GM15510 (cell line): Measurements from ENCODE around the gene TF.

ENCODE experiments used
- POLR2A ChIP-seq: IDR thresholded peaks from 3 replicates; pipeline ENCODE4 v1.6.1; 2011; ENCODE audit warnings: borderline replicate concordance; ENCODE audit not compliant: insufficient read length; ENCODE audit errors: extremely low read depth

The TF gene

DNA sequence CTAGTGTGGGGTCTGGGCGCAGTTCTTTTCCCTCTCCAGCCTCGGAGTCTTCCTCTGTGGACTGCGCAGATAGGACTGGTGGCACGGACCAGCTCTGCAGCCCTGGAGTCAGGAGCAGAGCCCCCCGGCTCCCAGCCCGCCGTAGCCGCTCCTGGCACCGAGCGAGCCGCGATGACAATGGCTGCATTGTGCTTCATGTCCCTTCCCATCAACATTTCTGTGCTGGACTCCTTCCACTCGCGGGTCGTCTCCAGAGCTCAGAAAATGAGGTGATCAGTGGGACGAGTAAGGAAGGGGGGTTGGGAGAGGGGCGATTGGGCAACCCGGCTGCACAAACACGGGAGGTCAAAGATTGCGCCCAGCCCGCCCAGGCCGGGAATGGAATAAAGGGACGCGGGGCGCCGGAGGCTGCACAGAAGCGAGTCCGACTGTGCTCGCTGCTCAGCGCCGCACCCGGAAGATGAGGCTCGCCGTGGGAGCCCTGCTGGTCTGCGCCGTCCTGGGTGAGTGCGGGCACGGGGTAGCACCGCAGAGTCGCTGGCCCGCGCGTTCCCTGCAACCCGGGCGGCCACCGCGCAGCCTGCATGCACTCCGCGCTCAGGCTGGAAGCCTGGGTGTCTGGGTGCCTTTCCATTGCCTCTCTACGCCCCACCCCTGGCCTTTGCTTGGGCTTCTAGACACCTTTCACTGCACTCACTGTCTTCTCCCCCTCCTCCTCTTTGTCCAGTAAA is at the start of gene TF:
TF (plus strand) TSS at position 413 of the 731 bp plus-strand sequence; CDS start at position 461, 48 bp downstream.
- no peak for TF ChIP-seq POLR2A

DNA sequence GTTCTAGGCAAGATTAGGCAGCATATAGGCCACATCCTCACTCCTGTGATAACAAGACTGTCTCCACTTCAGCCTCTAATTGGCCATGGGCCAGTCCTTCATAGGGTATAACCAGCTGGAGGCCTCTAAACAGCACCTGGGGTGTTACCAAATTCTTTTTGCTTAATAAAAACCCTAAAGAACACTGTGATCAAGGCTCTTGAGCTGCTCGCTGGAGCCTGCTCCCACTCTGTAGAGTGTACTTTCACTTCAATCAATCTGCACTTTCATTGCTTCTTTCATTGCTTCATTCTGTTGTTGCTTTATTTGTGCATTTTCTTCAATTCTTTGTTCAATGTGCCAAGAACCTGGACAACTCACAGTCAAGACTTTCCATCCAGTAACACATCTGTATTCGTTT is 48.2 kb upstream of the TF start:
- no peak for TF ChIP-seq POLR2A

DNA sequence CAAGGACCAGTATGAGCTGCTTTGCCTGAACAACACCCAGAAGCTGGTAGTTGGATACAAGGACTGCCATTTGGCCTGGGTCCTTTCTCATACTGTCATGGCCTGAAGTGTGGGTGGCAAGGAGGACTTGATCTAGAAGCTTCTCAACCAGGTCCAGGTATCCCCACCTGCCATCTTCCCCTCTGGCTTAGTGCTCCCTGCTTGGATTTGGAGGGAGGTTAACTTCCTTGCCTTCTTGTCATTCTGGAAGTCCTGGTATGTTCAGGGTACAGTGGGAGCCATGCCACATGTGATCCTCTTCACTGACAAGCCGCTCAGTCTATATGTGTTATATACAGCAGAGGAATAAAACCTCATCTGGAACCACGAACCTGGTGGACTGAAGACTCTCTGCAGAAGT is 46.7 kb upstream of the TF start:
- TF ChIP-seq POLR2A, result no peak

DNA sequence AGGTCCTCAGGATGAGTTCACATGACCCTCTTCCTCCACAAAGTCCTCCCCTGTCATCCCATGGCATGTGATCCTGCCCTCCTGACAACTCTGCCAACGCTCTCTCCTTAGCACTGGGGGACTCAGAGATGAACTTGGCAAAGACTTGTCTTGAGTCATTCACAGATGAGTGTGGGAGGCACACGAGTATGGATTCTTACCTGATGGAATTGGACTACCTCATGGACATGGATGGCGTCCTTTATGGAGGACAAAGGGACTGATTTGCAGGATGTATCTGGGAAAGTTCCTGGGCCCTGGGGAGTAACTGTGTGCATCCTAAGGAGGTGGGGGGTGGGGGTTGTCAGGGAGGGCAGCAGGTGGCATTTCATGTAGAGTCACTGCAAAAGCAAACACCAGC is 46.3 kb upstream of the TF start:
- TF ChIP-seq POLR2A, result no peak

DNA sequence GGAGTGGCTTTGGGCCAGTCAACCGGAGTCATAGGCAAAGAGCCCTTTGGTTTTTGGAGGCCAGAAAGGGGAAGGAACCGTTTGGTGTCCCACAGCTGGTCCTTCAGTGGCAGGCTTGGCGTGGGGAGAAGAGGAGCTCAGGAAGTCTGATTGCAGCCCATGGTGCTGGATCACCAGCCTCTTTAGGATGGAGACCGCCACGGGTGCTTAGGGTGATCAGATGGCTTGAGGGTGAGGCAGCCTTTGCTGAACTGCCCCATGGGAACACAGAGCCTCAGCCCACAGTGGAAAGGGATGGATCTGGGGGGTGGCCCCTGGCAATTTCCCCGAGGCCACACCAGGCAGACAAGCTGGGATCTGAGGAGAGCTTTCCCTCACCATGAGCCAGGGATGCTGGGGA is 45.8 kb upstream of the TF start:
- TF ChIP-seq POLR2A, result no peak

DNA sequence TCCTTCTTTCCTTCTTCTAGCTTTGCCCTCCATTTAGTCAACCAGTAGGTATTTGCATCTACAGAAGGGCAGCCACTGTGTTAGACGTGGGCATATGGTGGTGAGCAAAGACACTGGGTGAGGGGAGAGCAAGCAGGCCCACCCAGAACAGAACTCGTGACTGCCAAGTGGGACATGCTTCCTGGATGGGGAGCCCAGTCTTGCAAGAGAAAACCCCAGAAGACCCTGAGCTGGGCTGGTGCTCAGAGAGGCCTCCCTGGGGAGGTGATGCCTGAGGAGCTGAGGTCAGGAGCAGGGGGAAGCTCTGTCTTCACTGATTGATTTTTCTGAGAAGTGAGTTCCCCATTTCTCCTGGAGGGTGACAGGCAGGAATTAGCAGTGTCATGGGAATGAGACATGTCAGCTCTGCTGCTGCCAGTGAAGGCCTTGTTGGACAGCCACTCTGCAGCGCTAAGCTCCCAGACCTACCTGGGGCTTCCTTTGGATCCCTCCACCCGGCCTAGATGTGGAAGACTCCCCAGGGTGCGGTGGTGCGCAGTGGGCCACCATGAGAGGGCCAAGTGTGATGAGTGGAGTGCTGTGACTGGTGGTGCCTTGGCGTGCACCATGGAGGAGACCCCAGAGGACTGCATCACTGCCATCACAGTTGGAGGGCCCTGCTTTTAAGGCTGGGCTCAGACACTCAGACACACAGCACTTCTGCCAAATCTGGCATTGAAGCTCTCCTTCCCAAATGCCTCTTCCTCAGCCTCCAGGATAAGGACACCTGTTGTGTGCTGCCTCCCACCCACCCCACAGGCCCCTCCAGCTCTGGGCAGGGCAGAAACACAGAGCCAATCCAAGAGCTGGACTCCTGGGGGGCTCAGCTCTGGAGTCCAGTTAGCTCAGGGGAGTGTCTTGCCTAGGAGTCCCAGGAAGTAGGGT is 44.5 kb upstream of the TF start:
- TF ChIP-seq POLR2A, result no peak

DNA sequence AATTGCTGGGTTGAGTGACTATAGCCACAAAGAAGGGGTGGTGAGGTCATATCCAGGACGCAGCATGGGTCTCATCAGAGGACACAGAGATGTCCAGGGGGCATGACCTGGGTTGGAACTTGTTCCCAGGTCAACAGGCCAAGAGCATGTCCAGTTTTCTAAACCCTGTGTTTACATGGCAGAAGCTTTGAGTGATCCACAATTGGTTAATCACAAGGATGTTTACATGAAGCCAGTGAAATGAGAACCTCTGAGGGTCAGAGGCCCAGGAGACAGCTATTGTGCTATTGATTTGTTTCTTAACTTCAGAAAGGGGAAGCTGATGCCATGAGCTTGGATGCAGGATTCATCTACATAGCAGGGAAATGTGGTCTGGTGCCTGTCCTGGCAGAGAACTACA is 42.3 kb upstream of the TF start:
- TF ChIP-seq POLR2A, result no peak

DNA sequence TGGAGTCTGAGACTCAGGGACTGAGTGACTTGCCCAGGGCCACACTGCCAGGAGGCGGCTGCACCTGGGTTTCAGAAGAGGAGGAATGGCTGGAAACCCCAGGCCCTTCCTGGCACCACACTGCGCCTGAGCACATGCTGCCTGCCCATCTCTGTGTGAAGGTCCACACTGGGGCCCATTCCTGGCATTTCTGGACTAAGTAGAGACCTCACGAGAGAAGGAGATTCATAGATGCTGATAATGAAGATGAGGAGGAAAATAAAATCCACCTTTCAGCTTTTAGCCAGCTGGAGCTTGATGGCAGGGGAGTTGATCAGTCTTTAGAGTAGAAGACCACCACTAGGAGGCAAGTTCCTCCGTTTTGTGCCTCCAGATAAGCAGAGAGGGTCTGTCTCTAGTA is 40.2 kb upstream of the TF start:
- no peak for TF ChIP-seq POLR2A

DNA sequence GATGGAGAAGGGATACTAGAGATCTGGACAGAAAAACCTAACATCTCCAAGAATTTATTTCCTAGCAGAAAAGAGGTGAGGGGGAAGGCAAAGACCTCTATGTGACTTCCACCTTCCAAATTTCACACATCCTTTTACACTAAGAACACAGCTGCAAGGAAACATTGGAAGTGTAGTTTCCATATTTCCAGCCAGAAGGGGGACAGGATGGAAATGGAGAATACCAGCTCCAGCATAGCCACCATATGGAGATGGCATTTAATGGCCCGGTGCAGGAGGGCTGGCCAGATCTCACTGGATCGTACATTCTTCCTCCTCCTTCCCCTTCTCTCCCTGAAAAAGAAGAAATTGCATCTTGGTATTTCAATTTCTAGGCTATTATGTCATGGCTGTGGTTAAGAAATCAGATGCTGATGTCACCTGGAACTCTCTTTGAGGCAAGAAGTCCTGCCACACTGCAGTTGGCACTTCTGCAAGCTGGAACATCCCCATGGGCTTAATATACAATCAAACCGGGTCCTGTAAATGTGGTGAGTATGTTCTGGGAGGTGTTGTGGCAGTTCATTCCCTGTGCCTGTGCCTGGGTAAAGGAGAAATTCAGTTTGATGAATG is 36.9 kb upstream of the TF start:
- TF ChIP-seq POLR2A, result no peak

DNA sequence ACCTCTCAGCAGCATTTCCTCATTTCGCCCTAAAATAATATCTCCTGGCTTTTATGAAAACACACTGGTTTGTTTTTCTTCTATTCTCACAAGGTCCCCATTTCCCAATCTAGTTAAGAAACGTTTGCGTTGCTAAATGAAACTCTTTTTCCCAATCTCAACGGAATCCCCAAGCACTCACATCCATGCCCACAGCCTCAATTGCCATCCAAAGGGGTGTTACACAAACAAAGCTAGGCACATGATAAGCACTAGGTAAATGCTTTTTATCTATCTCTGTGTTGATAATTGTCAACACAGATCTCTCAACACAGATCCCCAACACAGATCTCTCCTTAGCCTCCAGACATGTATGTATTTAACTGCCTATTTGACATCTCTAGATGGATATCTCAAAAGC is 35.2 kb upstream of the TF start:
- TF ChIP-seq POLR2A, result no peak

DNA sequence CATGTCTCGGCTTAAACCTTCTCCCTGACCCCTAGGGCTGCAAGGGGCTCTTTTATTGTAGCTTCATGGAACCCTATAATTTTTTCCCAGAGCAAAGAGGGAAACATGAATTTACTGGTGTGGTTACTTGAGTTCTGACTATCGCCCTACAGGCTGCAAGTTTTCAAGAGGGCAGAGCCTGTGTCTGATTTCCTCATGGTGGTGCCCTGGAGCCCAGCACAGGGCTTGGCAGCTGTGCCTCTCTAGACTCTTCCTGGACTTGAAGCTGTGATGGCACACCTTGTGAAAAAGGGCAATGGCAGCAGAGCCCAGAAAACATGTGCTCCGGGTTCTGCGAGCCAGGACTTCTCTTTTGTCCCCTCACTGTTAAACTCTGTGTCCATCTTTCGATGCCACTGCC is 34.2 kb upstream of the TF start:
- TF ChIP-seq POLR2A, result no peak

DNA sequence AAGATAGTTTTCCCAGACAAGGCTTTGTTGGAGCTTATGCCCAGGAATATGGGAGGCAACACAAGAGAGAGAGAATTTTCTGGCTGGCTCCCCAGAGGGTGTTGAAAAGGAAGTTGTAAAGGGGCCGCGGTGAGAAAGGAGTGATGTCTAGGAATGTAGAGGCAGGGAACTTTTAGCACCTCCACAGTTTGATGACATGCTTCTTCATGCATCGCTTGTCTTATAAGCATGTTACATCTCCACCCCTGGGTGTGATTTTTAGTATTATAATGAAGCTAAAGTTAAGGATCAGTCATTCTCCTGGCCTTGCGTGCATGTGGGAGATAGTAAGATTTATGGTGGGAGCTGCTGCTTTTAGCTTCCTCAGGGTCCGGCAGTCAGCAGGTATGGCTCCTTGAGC is 32.8 kb upstream of the TF start:
- no peak for TF ChIP-seq POLR2A

DNA sequence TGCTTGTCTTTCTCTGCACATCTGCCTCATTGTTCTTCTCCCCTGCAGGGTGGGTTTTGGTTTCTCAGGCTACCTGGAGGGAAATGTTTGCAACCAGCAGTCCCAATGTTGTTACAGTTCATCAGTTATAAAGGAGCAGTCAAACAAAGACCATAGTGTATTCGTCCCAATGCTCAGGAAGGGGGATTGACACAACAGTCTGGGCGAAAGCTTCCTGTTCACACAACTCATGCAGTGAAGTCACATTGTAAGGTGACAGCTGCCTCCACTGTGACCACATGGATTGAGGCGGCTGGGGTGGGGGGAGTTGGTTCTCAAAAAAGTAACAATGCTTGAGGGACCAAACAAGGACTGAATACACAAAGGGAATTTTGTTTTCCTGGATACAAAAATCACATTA is 28.8 kb upstream of the TF start:
- no peak for TF ChIP-seq POLR2A

DNA sequence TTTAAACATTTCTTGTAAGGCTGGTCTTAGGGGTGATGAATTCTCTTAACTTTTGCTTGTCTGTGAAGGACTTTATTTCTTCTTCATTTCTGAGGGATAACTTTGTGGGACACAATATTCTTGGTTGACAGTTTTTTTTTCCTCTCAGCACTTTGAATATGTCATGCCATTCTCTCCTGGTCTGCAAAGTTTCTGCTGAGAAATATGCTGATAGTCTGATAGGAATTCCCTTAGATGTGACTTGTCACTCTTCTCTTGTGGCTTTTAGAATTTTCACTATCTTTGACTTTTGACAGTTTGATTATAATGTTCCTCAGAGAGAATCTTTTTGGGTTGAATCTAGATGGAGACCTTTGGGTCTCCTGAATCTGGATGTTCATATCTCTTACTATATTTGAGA is 23.3 kb upstream of the TF start:
- TF ChIP-seq POLR2A, result no peak

DNA sequence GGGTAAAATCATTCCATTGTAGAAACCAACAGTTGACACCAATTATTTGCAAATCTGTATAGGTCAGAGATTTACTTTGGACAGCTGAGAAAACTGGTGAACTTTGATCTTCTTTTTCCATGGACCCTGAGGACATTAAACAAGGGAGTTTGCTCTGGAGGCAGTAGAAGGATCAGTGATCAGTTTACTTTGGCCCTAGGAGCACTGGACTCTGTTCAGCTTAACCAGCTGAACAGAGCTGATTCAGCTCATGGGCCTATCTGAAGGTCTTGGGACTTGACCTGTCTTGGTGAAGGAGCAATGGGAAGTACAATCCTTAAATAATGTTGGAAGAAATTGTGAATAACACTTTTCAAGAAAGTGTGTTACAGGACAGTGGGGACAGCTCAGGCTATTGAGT is 15.2 kb upstream of the TF start:
- TF ChIP-seq POLR2A, result no peak
